CD14-positive monocyte (primary cell): ENCODE measurements around the gene PRRT2. TPM values are rescaled to one million over a fixed set of nuclear protein-coding genes. Genes with fewer than 3 reads are reported as not detected.

Source experiments
- DNase-seq, 3 donors: peaks; one replicate each; pipeline ENCODE4 v3.0.0-alpha.2; 2011 to 2022
- H2AFZ ChIP-seq: 2 replicates; pipeline ENCODE4 v1.6.0; 2012; ENCODE audit warnings: mild to moderate bottlenecking, low read depth, low read length, inconsistent platforms; ENCODE audit not compliant: insufficient read depth, poor library complexity, severe bottlenecking
- H3K27ac ChIP-seq, 2 donors: 1 replicate in 1 of 2; 2 replicates in 1 of 2; pipeline ENCODE4 v1.5.1; 2012 to 2013; ENCODE audit warnings: low read length in 2 of 2, control low read depth in 1 of 2, inconsistent platforms in 1 of 2, low read depth in 1 of 2, mild to moderate bottlenecking in 1 of 2
- H3K27me3 ChIP-seq, 2 donors: one replicate each; pipeline versions ENCODE4 v1.6.0 to v1.6.1; 2011 to 2013; ENCODE audit warnings: low read length in 2 of 2; ENCODE audit not compliant: control insufficient read depth in 2 of 2, insufficient read depth in 2 of 2
- H3K36me3 ChIP-seq, 2 donors: replicated peaks in 1 of 2; 1 replicate in 1 of 2; 2 replicates in 1 of 2; pipeline versions ENCODE4 v1.5.1 to v1.6.1; 2012 to 2013; ENCODE audit warnings: low read length in 2 of 2, control low read depth in 1 of 2, inconsistent platforms in 1 of 2, mild to moderate bottlenecking in 1 of 2; ENCODE audit not compliant: insufficient read depth in 2 of 2, control insufficient read depth in 1 of 2
- H3K4me1 ChIP-seq, 2 donors: 1 replicate in 1 of 2; 2 replicates in 1 of 2; pipeline versions ENCODE4 v1.5.1 to v1.6.1; 2012 to 2013; ENCODE audit warnings: low read length in 2 of 2, control low read depth in 1 of 2, inconsistent platforms in 1 of 2, mild to moderate bottlenecking in 1 of 2, moderate library complexity in 1 of 2; ENCODE audit not compliant: insufficient read depth in 2 of 2, control insufficient read depth in 1 of 2
- H3K4me2 ChIP-seq: replicated peaks from 2 replicates; pipeline ENCODE3; 2012; ENCODE audit warnings: low read length, moderate library complexity, mild to moderate bottlenecking; ENCODE audit not compliant: poor library complexity, severe bottlenecking; ENCODE audit errors: extremely low read depth
- H3K4me3 ChIP-seq, 3 experiments: fragments of 200-600 bp in 1 of 3; sonication (generic) in 1 of 3; replicated peaks in 1 of 3; 1 replicate in 2 of 3; 2 replicates in 1 of 3; pipeline ENCODE4 v1.5.1; 2011 to 2013; ENCODE audit warnings: low read length in 3 of 3, mild to moderate bottlenecking in 3 of 3, control low read depth in 2 of 3, low read depth in 2 of 3, inconsistent platforms in 1 of 3, moderate library complexity in 1 of 3
- H3K79me2 ChIP-seq: 2 replicates; pipeline ENCODE4 v1.6.0; 2012; ENCODE audit warnings: mild to moderate bottlenecking, control low read depth, inconsistent platforms, low read length, moderate library complexity; ENCODE audit not compliant: insufficient read depth
- H3K9ac ChIP-seq: 2 replicates; pipeline ENCODE4 v1.6.0; 2017; ENCODE audit warnings: low read length, mild to moderate bottlenecking; ENCODE audit not compliant: insufficient read depth, poor library complexity, severe bottlenecking
- H3K9me3 ChIP-seq, 2 donors: replicated peaks in 1 of 2; 1 replicate in 1 of 2; 2 replicates in 1 of 2; pipeline versions ENCODE4 v1.5.1 to v1.6.1; 2012 to 2013; ENCODE audit warnings: low read length in 2 of 2, control low read depth in 1 of 2; ENCODE audit not compliant: control insufficient read depth in 1 of 2, insufficient read depth in 1 of 2
- H4K20me1 ChIP-seq: 2 replicates; pipeline ENCODE4 v1.6.0; 2012; ENCODE audit warnings: mild to moderate bottlenecking, low read length, control low read depth, moderate library complexity; ENCODE audit not compliant: insufficient read depth
- H3K27ac Mint-ChIP-seq, 7 donors: one replicate each; pipeline ENCODE4 v1.8.0; 2020; ENCODE audit warnings: mild to moderate bottlenecking in 7 of 7, mixed read lengths in 7 of 7, moderate library complexity in 6 of 7, inconsistent platforms in 2 of 7
- H3K27me3 Mint-ChIP-seq, 3 donors: one replicate each; pipeline ENCODE4 v1.8.0; 2021 to 2022; ENCODE audit warnings: low read depth in 3 of 3, mild to moderate bottlenecking in 3 of 3, mixed read lengths in 3 of 3, moderate library complexity in 3 of 3, inconsistent platforms in 1 of 3
- H3K36me3 Mint-ChIP-seq, 2 donors: one replicate each; pipeline ENCODE4 v1.8.0; 2020; ENCODE audit warnings: mixed read lengths in 2 of 2, inconsistent platforms in 1 of 2, mild to moderate bottlenecking in 1 of 2
- H3K4me1 Mint-ChIP-seq: one replicate; pipeline ENCODE4 v1.8.0; 2020; ENCODE audit warnings: mild to moderate bottlenecking, mixed read lengths
- H3K4me3 Mint-ChIP-seq, 2 donors: one replicate each; pipeline ENCODE4 v1.8.0; 2020; ENCODE audit warnings: mild to moderate bottlenecking in 2 of 2, mixed read lengths in 2 of 2, moderate library complexity in 1 of 2
- H3K9me3 Mint-ChIP-seq, 7 donors: one replicate each; pipeline ENCODE4 v1.8.0; 2020 to 2022; ENCODE audit warnings: mixed read lengths in 7 of 7, mild to moderate bottlenecking in 6 of 7, moderate library complexity in 6 of 7, inconsistent platforms in 2 of 7
- CTCF ChIP-seq: fragments of 200-600 bp; IDR thresholded peaks from one replicate; pipeline ENCODE4 v1.8.0; 2022; ENCODE audit warnings: antibody characterized with exemption, mild to moderate bottlenecking
- WGBS: methylation state at CpG from one replicate; pipeline ENCODE4 v1.1.5; 2013; ENCODE audit warnings: missing lambda C conversion rate; ENCODE audit not compliant: insufficient coverage; 5-methylcytosine and 5-hydroxymethylcytosine counted together
- intact Hi-C, 2 donors: fragments of 100-400 bp; cut with micrococcal nuclease; formaldehyde crosslinking; loops; one replicate each; pipeline versions ENCODE4 v1.15.0 to v1.15.1; 2023
- polyA plus RNA-seq, 3 donors: library from polyadenylated mRNA; depleted of rRNA in 1 of 3; unstranded in 2 of 3; stranded (reverse) in 1 of 3; fragments of 300-500 nt in 2 of 3; fragments of >200 nt in 1 of 3; fragmentation: Illumina TruSeq in 2 of 3; gene quantifications; 1 replicate in 2 of 3; 2 replicates in 1 of 3; pipeline ENCODE4 v1.2.3, GENCODE V29; 2012 to 2021

The PRRT2 gene
- polyA plus RNA-seq, 3 donors = 0.04 TPM; not detected in 2

GRCh38 chr16:29790949-29791844, 20.8 kb upstream of the PRRT2 start:
- TF ChIP-seq CTCF = no peak
- Mint-ChIP-seq H3K4me1 (peaks cover 41% of the 10 kb centered on the region), H3K27me3 (peaks cover 0 to 1% (median 0%) of the 10 kb centered on the region in 3 donors), H3K9me3 (peaks cover 0 to 2% (median 0%) of the 10 kb centered on the region in 7 donors), H3K27ac (peak overlapping the region; percentile 68 to 95 (median 93)), H3K36me3 (peaks cover 0 to 10% of the 10 kb centered on the region in 2 donors), H3K4me3 (peak overlapping the region; percentile 97 to 98)
- no peaks in the 10 kb centered on the region for H3K27me3 ChIP-seq
- peak overlapping the region; percentile 78 for H3K9ac ChIP-seq
- intact Hi-C loops = loop anchor here in 1 of 2 donors (2.0 kb wide), 2 partner anchors 14 to 44 kb away; no protein-coding TSS in a partner anchor
- H3K4me2 ChIP-seq = peak overlapping the region; percentile 91
- H3K4me3 ChIP-seq = peak overlapping the region; percentile 67 to 97 (median 97)
- H3K36me3 ChIP-seq = no peaks in the 10 kb centered on the region
- peak overlapping the region; percentile 97 for H2AFZ ChIP-seq
- H4K20me1 ChIP-seq = no peaks in the 10 kb centered on the region
- H3K9me3 ChIP-seq = no peaks in the 10 kb centered on the region
- peaks cover 57% of the 10 kb centered on the region for H3K79me2 ChIP-seq
- WGBS = under 1% methylated on average over 25 of the region's 31 CpGs
- peaks cover 25 to 33% of the 10 kb centered on the region in 2 donors for H3K4me1 ChIP-seq
- no peak for DNase-seq
- peak overlapping the region; percentile 14 to 74 for H3K27ac ChIP-seq
